ENCODE results near the gene BNIP5.

BNIP5 gene

DNA sequence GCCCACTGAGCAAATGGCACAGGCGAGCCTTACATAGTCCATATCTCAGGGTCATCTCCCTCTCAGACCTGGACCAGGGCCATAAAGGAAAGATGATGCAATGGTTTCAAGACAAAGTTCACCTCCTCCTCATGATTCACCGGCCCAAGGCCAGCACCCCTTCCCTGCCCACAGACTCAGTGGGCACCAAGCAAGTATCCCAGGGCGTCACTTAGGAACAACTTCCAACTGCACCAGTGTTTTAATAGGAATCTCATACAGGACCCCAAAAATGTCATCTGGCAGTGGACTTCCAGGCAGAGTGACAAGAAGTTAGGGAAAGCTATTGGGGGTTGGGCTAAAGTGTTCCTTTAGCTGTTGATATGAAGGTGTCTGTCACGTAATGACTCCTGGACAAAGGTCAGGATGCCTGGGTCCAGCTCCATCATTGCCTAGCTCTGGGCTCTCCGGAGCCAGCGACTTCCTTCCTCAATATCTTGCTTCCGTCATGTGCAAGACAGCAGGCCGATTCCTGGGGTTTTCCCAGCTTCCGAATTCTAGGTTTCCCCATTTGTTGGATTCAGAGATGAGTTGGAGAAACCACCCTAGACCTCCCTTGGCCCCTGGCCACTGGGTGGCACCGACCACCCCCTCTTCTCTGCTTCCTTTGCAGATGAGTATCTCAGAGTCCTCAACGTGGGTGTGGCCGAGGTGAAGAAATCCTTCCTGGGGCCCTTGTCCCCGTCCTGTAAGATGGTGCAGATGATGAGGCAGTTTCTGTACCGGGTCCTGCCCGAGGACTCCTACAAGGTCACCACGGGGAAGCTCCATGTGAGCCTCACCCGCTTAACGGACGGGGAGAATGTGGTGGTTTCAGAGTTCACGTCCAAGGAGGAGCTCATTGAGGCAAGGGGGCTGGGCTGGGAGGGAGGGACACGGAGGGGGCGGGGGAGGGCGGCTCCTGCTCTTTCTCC is 45.7 kb downstream of the BNIP5 start:
- no peak for DNase-seq

DNA sequence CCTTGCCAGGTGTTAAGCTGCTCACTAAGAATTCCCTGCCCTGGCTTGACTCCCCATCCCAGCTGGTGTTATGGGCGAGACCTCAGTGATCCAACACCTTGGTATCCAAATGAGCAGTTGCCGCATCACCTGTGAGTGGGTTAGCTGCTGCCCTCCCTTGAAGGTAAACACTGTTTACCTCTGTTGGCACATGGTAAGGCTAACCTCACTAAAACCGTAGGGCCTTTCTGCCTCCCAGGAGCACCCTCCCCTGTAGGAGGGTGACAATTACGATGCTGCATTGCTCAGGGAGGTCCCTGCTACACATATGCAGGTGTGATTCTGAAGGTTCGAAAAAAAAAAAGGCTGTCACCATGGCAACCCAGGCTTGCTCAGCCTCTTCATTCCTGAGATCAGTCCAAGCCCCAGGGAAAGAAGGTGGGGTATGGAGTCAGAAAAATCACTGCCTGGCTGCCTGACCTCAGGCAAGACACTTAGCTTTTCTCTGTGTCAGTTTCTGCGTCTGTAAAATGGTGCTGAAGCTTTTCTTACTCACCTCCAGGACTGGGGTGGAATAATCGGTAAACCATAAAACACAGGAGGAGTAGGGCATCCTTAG is 47.3 kb downstream of the BNIP5 start:
- DNase-seq: no peak

DNA sequence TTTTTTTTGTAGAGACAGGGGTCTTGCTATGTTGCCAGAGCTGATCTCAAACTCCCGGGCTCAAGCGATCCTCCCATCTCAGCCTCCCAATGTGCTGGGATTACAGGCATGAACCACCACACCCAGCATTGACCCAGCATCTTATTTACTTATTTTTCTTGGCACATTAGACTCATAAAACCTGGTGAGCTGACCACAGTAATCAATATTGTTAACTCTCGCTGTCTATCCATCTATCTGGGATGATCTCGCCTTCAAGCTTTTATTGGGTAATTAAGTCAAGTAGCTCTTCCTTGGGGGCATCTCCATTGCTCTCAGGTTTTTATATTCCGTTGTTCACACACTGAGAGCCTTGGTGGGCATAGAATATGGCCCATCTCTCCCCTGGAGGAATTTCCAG is 49.8 kb downstream of the BNIP5 start:
- DNase-seq: no peak

DNA sequence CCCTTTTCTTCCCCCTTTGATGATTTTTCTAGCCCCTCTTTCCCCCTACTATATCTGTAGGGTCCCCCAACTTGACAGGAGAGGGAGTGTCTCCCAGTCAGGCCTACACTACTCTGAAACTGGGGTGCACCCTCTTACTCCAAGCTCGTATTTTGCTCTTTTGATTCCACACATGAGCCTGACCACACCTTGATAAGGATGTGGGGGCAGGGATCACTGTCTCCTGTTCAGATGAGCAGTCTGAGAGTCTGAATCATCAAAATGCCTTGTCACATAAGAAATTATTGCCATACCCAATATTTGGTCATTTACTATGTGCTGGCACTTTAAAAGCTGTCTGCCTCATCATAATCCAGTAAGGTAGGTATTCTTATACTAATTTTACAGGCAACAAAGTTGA is 50.9 kb downstream of the BNIP5 start:
- DNase-seq: no peak

GRCh38 chr6:36285187-36285671 is 51.5 kb downstream of the BNIP5 start:
- DNase-seq: no peak

DNA sequence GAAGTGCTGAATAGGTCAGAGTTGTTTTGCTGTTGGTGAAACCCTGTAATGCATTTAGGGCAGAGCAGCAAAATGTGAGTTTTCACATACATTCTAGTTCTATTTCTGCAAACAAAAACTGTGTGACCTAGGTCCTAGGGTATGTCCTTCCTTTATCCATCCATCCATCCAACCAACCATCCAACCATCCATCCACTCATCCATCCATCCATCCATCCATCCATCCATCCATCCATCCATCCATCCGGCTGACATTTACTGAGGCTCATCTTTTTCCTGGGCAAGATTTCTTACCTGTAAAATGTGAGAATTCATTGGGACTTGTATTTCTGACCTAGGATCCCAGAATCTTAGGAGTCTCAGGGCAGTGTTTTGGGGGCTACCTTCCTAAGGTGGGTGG is 52.3 kb downstream of the BNIP5 start:
- no peak for DNase-seq

DNA sequence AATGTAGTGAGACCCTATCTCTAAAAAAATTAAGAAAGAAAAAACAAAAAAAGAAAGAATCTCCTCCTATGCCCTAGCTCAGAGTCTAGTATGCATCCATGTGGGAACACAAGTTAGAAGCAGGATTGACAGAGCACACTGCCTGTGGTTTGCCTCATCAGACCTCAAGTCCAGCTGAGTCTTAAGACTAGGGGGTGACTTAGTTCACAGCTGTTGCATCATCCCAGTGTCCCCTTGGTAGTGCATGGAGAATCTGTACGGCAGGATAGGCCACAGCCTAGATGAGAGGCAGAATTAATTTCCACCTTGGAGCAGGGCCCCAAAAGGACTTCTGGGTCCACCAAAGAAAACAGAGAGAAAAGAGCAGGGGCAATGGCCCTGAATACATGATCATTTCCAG is 53.1 kb downstream of the BNIP5 start:
- DNase-seq: no peak

GRCh38 chr6:36280983-36281382 is 55.7 kb downstream of the BNIP5 start:
- no peak for DNase-seq

GRCh38 chr6:36280467-36280866 is 56.2 kb downstream of the BNIP5 start:
- DNase-seq: no peak

- no peak for DNase-seq
Measured at GRCh38 chr6:36277946-36278470, 58.7 kb downstream of the BNIP5 start.

DNA sequence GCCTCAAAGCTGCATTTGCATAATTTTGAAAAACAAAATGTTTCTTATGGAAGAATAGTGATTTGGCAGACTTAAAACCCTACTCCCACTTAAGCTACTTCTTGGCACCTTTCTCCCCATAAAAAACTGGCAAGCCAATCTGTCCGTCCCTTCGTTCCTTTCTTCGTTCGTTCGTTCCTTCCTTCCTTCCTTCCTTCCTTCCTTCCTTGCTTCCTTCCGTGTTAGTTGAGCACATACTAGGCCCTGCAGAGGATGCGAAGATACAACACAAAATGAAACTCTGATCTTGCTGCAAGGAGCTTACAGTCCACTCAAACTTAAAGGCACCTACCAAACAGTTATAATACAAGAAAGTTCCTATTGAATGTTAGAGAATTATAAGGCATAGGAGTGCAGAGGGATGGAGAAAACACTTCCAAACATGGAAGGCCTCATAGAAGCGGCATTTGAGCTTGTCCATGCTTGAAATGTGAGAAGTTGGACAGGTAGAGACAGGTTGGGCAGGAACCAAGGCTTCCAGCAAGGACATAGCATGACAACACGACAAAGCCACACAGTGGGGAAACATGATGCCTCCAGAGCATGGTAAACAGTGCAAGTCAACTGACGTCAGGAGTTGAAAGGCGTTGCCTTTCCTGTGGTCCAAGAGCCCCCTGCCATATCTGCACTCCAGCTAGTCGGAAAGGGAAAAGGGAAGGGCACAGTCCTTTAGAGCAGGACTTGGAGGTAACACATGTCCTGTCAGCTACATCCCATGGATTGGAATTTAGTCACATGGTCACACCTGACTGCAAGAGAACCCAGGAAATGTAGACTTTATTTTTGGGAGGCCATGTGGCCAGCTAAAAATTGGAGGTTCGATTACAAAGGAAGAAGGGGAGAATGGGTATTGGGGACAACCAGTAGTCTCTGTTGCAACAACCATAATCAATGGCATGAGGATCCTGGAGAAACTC is 59.8 kb downstream of the BNIP5 start:
- DNase-seq: no peak

GRCh38 chr6:36273802-36274514 is 62.7 kb downstream of the BNIP5 start:
- DNase-seq: no peak

GRCh38 chr6:36273067-36273466 is 63.6 kb downstream of the BNIP5 start:
- DNase-seq: no peak

DNA sequence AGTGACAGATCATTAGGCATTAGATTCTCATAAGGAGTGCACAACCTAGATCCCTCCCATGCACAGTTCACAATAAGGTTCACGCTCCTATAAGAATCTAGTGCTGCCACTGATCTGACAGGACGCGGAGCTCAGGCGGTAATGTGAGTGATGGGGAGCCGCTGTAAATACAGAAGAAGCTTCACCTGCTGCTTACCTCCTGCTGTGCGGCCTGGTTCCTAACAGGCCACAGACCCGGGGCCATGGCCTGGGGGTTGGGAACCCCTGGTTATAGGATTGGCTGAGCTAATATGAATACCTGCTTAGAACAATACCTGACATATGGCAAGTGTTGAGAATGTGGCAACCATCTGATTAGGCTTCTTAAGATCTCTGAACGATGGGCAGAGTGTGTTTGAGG is 64.5 kb downstream of the BNIP5 start:
- no peak for DNase-seq

GRCh38 chr6:36269834-36270705 is 66.6 kb downstream of the BNIP5 start, which contains the start of gene PNPLA1:
Gene PNPLA1 (plus strand): TSS chr6:36270060. CDS start chr6:36270460, 400 bp downstream.
- DNase-seq: no peak

DNA sequence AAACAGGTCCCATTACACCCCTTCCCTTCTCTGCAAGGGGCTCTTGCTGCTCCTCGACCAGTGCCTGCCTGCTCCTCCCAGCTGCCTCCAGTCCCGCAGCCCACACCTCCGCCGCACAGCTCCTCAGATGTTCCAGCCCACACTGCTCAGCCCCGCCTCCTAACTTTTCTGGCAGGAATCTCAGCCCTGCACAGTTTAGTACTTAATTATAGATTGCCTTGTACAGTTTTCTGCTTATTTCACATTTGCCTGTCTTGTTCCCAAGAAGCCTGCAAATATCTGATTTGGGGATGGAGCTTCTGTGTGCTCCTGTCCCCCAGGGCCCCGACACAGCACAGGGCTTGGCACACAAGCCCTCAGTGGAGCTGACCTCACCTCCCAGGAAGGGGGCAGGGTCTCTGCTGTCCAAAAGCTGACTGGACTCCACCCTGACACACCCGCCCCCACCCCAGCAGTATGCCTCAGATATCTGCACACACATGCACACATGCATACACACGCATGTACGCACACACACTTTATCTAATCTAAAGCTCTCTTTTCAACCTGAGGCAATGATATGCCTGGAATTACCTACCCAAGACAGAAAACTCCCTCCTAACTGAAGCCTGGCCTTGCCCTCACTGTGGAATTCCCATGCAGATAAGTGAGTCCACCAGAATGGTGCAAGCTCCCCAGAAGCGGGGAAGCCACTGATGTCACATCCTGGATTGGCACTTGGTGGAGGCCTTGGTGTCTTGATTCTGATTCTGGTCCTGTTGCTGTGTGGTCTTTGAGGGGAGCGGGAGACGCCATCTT is 68.0 kb downstream of the BNIP5 start:
- DNase-seq: no peak

DNA sequence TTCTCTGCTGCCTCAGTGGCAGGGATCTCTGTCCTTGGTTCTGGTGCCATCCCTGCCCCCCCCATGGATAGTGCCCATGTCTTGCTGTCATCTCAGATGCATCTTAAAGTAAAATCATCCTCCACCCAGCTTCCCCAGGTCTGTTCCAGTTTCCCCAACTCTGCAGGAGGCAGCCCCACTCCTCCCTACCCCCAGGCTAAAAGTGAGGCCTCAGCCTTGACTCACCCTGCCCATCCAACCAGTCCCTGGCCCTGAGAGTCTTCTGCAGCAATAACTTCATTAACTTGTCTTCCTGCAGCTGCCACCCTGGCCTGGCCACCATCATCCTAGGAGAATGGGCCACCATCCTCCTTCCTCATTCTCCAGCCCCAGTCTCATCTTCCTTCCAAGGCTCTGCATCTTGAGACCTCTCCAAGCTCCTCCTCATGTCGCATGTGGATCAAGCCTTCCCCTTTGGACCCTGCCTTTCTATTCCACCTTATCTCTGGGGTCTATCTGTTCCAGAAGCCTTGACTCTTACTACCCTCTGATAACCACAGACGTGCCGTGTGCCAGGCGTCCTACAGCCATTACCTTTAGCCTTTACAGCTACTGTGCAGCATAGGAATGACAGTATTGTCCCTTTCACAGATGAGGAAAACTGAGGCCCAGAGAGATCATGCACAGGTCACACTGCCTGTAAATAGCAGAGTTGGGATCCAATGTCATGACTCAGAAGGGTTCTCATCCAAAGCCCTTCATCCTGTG is 68.8 kb downstream of the BNIP5 start:
- DNase-seq: no peak

GRCh38 chr6:36266913-36267644 is 69.6 kb downstream of the BNIP5 start:
- no peak for DNase-seq

All from NK-92 treated with Interleukin-12 subunit alpha and Interleukin-12 subunit beta, amount 100 ng/mL, for 24 hours (cell line).